ENCODE data around the gene STN1.

STN1 gene

GRCh38 chr10:103871006-103871405 is 47.0 kb downstream of the STN1 start:
- TF ChIP-seq TCF12 (IDR thresholded peaks at IDR 0.05; ENCODE audit: low read depth) (no peak), NFIC (IDR thresholded peaks at IDR 0.05) (no peak), EGR1 (IDR thresholded peaks at IDR 0.05) (no peak), EP300 (IDR thresholded peaks at IDR 0.05; ENCODE audit: borderline replicate concordance) (no peak), RAD21 (IDR thresholded peaks at IDR 0.05; ENCODE audit: low read depth) (no peak), TAF1 (IDR thresholded peaks at IDR 0.05; ENCODE audit: low read depth) (no peak)
- TF ChIP-seq, protein P1, sequence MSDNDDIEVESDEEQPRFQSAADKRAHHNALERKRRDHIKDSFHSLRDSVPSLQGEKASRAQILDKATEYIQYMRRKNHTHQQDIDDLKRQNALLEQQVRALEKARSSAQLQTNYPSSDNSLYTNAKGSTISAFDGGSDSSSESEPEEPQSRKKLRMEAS (IDR thresholded peaks at IDR 0.05), result no peak
- TF ChIP-seq, protein P2, sequence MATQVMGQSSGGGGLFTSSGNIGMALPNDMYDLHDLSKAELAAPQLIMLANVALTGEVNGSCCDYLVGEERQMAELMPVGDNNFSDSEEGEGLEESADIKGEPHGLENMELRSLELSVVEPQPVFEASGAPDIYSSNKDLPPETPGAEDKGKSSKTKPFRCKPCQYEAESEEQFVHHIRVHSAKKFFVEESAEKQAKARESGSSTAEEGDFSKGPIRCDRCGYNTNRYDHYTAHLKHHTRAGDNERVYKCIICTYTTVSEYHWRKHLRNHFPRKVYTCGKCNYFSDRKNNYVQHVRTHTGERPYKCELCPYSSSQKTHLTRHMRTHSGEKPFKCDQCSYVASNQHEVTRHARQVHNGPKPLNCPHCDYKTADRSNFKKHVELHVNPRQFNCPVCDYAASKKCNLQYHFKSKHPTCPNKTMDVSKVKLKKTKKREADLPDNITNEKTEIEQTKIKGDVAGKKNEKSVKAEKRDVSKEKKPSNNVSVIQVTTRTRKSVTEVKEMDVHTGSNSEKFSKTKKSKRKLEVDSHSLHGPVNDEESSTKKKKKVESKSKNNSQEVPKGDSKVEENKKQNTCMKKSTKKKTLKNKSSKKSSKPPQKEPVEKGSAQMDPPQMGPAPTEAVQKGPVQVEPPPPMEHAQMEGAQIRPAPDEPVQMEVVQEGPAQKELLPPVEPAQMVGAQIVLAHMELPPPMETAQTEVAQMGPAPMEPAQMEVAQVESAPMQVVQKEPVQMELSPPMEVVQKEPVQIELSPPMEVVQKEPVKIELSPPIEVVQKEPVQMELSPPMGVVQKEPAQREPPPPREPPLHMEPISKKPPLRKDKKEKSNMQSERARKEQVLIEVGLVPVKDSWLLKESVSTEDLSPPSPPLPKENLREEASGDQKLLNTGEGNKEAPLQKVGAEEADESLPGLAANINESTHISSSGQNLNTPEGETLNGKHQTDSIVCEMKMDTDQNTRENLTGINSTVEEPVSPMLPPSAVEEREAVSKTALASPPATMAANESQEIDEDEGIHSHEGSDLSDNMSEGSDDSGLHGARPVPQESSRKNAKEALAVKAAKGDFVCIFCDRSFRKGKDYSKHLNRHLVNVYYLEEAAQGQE (IDR thresholded peaks at IDR 0.05; ENCODE audit: low read depth), result no peak

- TF ChIP-seq TCF12 (IDR thresholded peaks at IDR 0.05; ENCODE audit: low read depth) (no peak), CEBPB (IDR thresholded peaks at IDR 0.05) (peak; percentile 56)
Measured at GRCh38 chr10:103870516-103870915, 47.5 kb downstream of the STN1 start.

GRCh38 chr10:103869336-103869735 is 48.6 kb downstream of the STN1 start:
- TF ChIP-seq TAF1 (IDR thresholded peaks at IDR 0.05; ENCODE audit: low read depth) (no peak), EP300 (IDR thresholded peaks at IDR 0.05; ENCODE audit: borderline replicate concordance) (no peak), USF1 (IDR thresholded peaks at IDR 0.05) (no peak), EGR1 (IDR thresholded peaks at IDR 0.05) (no peak), FOXM1 (IDR thresholded peaks at IDR 0.05; ENCODE audit: borderline replicate concordance, low read depth) (no peak), ZBTB7A (IDR thresholded peaks at IDR 0.05; ENCODE audit: low read depth) (no peak), NFIC (IDR thresholded peaks at IDR 0.05) (no peak), YY1 (IDR thresholded peaks at IDR 0.05; ENCODE audit: low read depth) (no peak), RAD21 (IDR thresholded peaks at IDR 0.05; ENCODE audit: low read depth) (no peak)
- TF ChIP-seq, protein P2 (IDR thresholded peaks at IDR 0.05; ENCODE audit: low read depth), result no peak
- TF ChIP-seq, protein P1 (IDR thresholded peaks at IDR 0.05), result no peak

GRCh38 chr10:103868200-103868599 is 49.8 kb downstream of the STN1 start:
- no peak for TF ChIP-seq CREB1 (IDR thresholded peaks at IDR 0.05; ENCODE audit: low read depth)
- no peak for TF ChIP-seq TEAD4 (IDR thresholded peaks at IDR 0.05)
- TF ChIP-seq TCF12 (IDR thresholded peaks at IDR 0.05; ENCODE audit: low read depth), result no peak
- no peak for TF ChIP-seq NFIC (IDR thresholded peaks at IDR 0.05)
- no peak for TF ChIP-seq ZBTB7A (IDR thresholded peaks at IDR 0.05; ENCODE audit: low read depth)
- TF ChIP-seq FOXM1 (IDR thresholded peaks at IDR 0.05; ENCODE audit: borderline replicate concordance, low read depth), result no peak
- TF ChIP-seq EGR1 (IDR thresholded peaks at IDR 0.05), result no peak
- no peak for TF ChIP-seq EP300 (IDR thresholded peaks at IDR 0.05; ENCODE audit: borderline replicate concordance)
- TF ChIP-seq USF1 (IDR thresholded peaks at IDR 0.05), result no peak
- TF ChIP-seq, protein P2 (IDR thresholded peaks at IDR 0.05; ENCODE audit: low read depth), result no peak
- no peak for TF ChIP-seq RAD21 (IDR thresholded peaks at IDR 0.05; ENCODE audit: low read depth)
- TF ChIP-seq TAF1 (IDR thresholded peaks at IDR 0.05; ENCODE audit: low read depth), result no peak
- TF ChIP-seq YY1 (IDR thresholded peaks at IDR 0.05; ENCODE audit: low read depth), result no peak
- no peak for TF ChIP-seq CEBPB (IDR thresholded peaks at IDR 0.05)
- TF ChIP-seq, protein P1 (IDR thresholded peaks at IDR 0.05), result no peak

DNA sequence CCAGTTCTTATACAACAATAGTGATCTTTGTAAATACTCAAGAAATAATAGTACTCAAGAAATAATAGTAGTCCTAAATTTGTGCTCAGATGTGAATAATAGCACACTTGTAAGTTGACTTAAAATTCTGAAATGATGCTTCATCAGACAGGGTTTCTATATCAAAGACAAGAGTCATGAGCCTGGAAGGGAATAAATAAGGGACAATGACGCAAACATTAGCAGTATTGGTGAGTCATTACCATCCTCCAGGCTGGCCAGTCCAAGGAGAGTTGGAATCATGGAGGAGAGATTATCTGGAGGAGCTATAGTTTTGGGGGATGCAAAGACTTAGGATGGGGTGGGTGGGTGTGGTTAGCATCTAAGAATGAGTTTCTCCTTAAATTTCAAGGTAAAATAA is 56.5 kb downstream of the STN1 start:
- TF ChIP-seq TAF1 (IDR thresholded peaks at IDR 0.05; ENCODE audit: low read depth) (no peak), CEBPB (IDR thresholded peaks at IDR 0.05) (no peak), EP300 (IDR thresholded peaks at IDR 0.05; ENCODE audit: borderline replicate concordance) (no peak)
- TF ChIP-seq, protein P1 (IDR thresholded peaks at IDR 0.05), result no peak
